SK-N-SH (cell line): Measurements from ENCODE around the gene PLPPR5.

Experiments
- CHD2 ChIP-seq: fragments of 150-350 bp; IDR thresholded peaks from 2 replicates; pipeline ENCODE4 v1.6.1; 2018; ENCODE audit warnings: low read length; ENCODE audit not compliant: partially characterized antibody
- CTCF ChIP-seq: fragments of 200-600 bp; sonication (generic); IDR thresholded peaks from 2 replicates; pipeline ENCODE4 v1.6.1; 2017; ENCODE audit warnings: antibody characterized with exemption, mild to moderate bottlenecking, moderate library complexity
- EZH2phosphoT487 ChIP-seq: fragments of 200-600 bp; sonication (generic); IDR thresholded peaks from 2 replicates; pipeline ENCODE4 v1.6.1; 2017; ENCODE audit warnings: low read depth, mixed run types, mild to moderate bottlenecking, antibody characterized with exemption, moderate library complexity, borderline replicate concordance
- GABPA ChIP-seq: IDR thresholded peaks from 2 replicates; pipeline ENCODE4 v1.4.0; 2012; ENCODE audit warnings: low read depth, mild to moderate bottlenecking
- PBX3 ChIP-seq: IDR thresholded peaks from 2 replicates; pipeline ENCODE4; 2012
- TAF1 ChIP-seq: IDR thresholded peaks from 2 replicates; pipeline ENCODE4 v1.6.1; 2012; ENCODE audit warnings: low read depth, mild to moderate bottlenecking, low read length, moderate library complexity, borderline replicate concordance
- USF2 ChIP-seq: fragments of 150-350 bp; IDR thresholded peaks from 2 replicates; pipeline ENCODE4 v1.6.1; 2017; ENCODE audit warnings: antibody characterized with exemption, low read length, low read depth, borderline replicate concordance

GRCh38 chr1:98963064-98963758 is 41.5 kb downstream of the PLPPR5 start:
- TF ChIP-seq GABPA (no peak), CTCF (no peak), PBX3 (no peak), EZH2phosphoT487 (no peak), CHD2 (no peak), USF2 (no peak), TAF1 (no peak)
